Cardiac fibroblast (primary cell): ENCODE measurements around the gene OSCP1.
A peak's percentile ranks its signal among the peaks of the same experiment; 100 is the strongest.

Source experiments
- DNase-seq, 2 donors: peaks; one replicate each; pipeline versions ENCODE4 v3.0.0 to v3.0.0-alpha.2; 2010; ENCODE audit warnings: low read depth in 2 of 2
- H3K4me3 ChIP-seq, 2 donors: replicated peaks in 1 of 2; 1 replicate in 1 of 2; 2 replicates in 1 of 2; pipeline ENCODE4 v1.5.1; 2011; ENCODE audit warnings: low read depth in 2 of 2, low read length in 2 of 2, mild to moderate bottlenecking in 2 of 2, moderate library complexity in 1 of 2
- CTCF ChIP-seq: IDR thresholded peaks from one replicate; pipeline ENCODE4 v1.5.1; 2011; ENCODE audit warnings: low read depth, mild to moderate bottlenecking, low read length, inconsistent platforms

Gene OSCP1

GRCh38 chr1:36486439-36487335 is 36.4 kb upstream of the OSCP1 start:
- peak; percentile 12 to 39 for DNase-seq
- H3K4me3 ChIP-seq = no peak overlapping the region
- no peak for TF ChIP-seq CTCF

GRCh38 chr1:36486093-36486438 is 35.8 kb upstream of the OSCP1 start:
- no peak for TF ChIP-seq CTCF
- DNase-seq = no peak
- H3K4me3 ChIP-seq = no peak overlapping the region

- no peak for DNase-seq
- H3K4me3 ChIP-seq = no peak overlapping the region
- TF ChIP-seq CTCF = no peak
These were observed 33.8 kb upstream of the OSCP1 start for GRCh38 chr1:36484099-36484498.

GRCh38 chr1:36482724-36483388 is 32.6 kb upstream of the OSCP1 start, which contains the start of gene CSF3R:
CSF3R (minus strand) TSS chr1:36482913; CDS start chr1:36479496, 3,417 bp downstream.
- no peak for TF ChIP-seq CTCF
- H3K4me3 ChIP-seq = no peak within 1 kb of the TSS
- no peak for DNase-seq

GRCh38 chr1:36481771-36482723 is 31.8 kb upstream of the OSCP1 start:
- TF ChIP-seq CTCF = no peak
- DNase-seq = no peak
- no peak overlapping the region for H3K4me3 ChIP-seq

- no peak overlapping the region for H3K4me3 ChIP-seq
- no peak for DNase-seq
- TF ChIP-seq CTCF = no peak
These were observed 30.8 kb upstream of the OSCP1 start for GRCh38 chr1:36481091-36481490.
